Parathyroid adenoma (tissue), 2 donors: Measurements from ENCODE around the gene DSCAML1.

ENCODE experiments used
- H2AFZ ChIP-seq: fragments of 300-600 bp; sonication (generic); one replicate; pipeline ENCODE4 v1.7.0; 2017; ENCODE audit warnings: antibody characterized with exemption, mild to moderate bottlenecking
- H3K27ac ChIP-seq: fragments of 300-600 bp; sonication (generic); one replicate; pipeline ENCODE4 v1.7.0; 2017
- H3K27me3 ChIP-seq: fragments of 300-600 bp; sonication (generic); one replicate; pipeline ENCODE4 v1.7.0; 2017; ENCODE audit warnings: low read length; ENCODE audit not compliant: control insufficient read depth, insufficient read depth
- H3K36me3 ChIP-seq: fragments of 300-600 bp; sonication (generic); one replicate; pipeline ENCODE4 v1.7.0; 2017; ENCODE audit warnings: low read length; ENCODE audit not compliant: control insufficient read depth, insufficient read depth
- H3K4me1 ChIP-seq: fragments of 300-600 bp; sonication (generic); one replicate; pipeline ENCODE4 v1.7.0; 2017; ENCODE audit warnings: control low read depth
- H3K4me2 ChIP-seq: fragments of 300-600 bp; sonication (generic); one replicate; pipeline ENCODE4 v1.7.0; 2017; ENCODE audit warnings: low read length
- H3K4me3 ChIP-seq: fragments of 300-600 bp; sonication (generic); one replicate; pipeline ENCODE4 v1.7.0; 2017; ENCODE audit warnings: low read depth, low read length
- H3K79me2 ChIP-seq: fragments of 300-600 bp; sonication (generic); one replicate; pipeline ENCODE4 v1.7.0; 2017; ENCODE audit warnings: control low read depth
- H3K9ac ChIP-seq: fragments of 300-600 bp; sonication (generic); one replicate; pipeline ENCODE4 v1.7.0; 2017; ENCODE audit warnings: mild to moderate bottlenecking
- H3K9me3 ChIP-seq: fragments of 300-600 bp; sonication (generic); one replicate; pipeline ENCODE4 v1.7.0; 2017; ENCODE audit warnings: low read length; ENCODE audit not compliant: control insufficient read depth
- CTCF ChIP-seq: fragments of 300-600 bp; sonication (generic); IDR thresholded peaks from one replicate; pipeline ENCODE4 v1.7.0; 2017; ENCODE audit warnings: antibody characterized with exemption, mild to moderate bottlenecking
- donor health status: primary hyperparathyroidism.

Gene DSCAML1

GRCh38 chr11:117685566-117685965, 111.5 kb downstream of the DSCAML1 start:
- no peak for TF ChIP-seq CTCF
- no peak overlapping the region for H3K27ac ChIP-seq

GRCh38 chr11:117684731-117685130, 112.3 kb downstream of the DSCAML1 start:
- TF ChIP-seq CTCF: no peak
- no peaks in the 10 kb centered on the region for H3K36me3 ChIP-seq
- no peak overlapping the region for H3K4me2 ChIP-seq
- H3K4me3 ChIP-seq: no peak overlapping the region
- H3K9me3 ChIP-seq: no peaks in the 10 kb centered on the region
- H3K4me1 ChIP-seq: no peaks in the 10 kb centered on the region
- no peak overlapping the region for H2AFZ ChIP-seq
- no peaks in the 10 kb centered on the region for H3K79me2 ChIP-seq
- no peaks in the 10 kb centered on the region for H3K27me3 ChIP-seq
- no peak overlapping the region for H3K9ac ChIP-seq
- H3K27ac ChIP-seq: no peak overlapping the region

More at GRCh38 chr11:117685566-117685965, 111.5 kb downstream of the DSCAML1 start:
- Histone ChIP-seq H3K4me2 (no peak overlapping the region), H3K4me3 (no peak overlapping the region), H3K36me3 (no peaks in the 10 kb centered on the region), H3K9me3 (no peaks in the 10 kb centered on the region), H3K9ac (no peak overlapping the region), H2AFZ (no peak overlapping the region), H3K27me3 (no peaks in the 10 kb centered on the region), H3K4me1 (no peaks in the 10 kb centered on the region), H3K79me2 (no peaks in the 10 kb centered on the region)

GRCh38 chr11:117684111-117684510, 112.9 kb downstream of the DSCAML1 start:
- Histone ChIP-seq H3K9me3 (no peaks in the 10 kb centered on the region), H3K27ac (no peak overlapping the region), H3K4me2 (no peak overlapping the region), H3K9ac (no peak overlapping the region), H3K4me3 (no peak overlapping the region), H3K79me2 (no peaks in the 10 kb centered on the region), H3K36me3 (no peaks in the 10 kb centered on the region), H3K4me1 (no peaks in the 10 kb centered on the region), H3K27me3 (no peaks in the 10 kb centered on the region), H2AFZ (no peak overlapping the region)
- no peak for TF ChIP-seq CTCF

- no peaks in the 10 kb centered on the region for H3K79me2 ChIP-seq
- no peaks in the 10 kb centered on the region for H3K4me1 ChIP-seq
- no peak overlapping the region for H2AFZ ChIP-seq
- H3K4me2 ChIP-seq: no peak overlapping the region
- no peak for TF ChIP-seq CTCF
- no peak overlapping the region for H3K4me3 ChIP-seq
- no peaks in the 10 kb centered on the region for H3K9me3 ChIP-seq
- no peaks in the 10 kb centered on the region for H3K36me3 ChIP-seq
- H3K27me3 ChIP-seq: no peaks in the 10 kb centered on the region
- H3K9ac ChIP-seq: no peak overlapping the region
- H3K27ac ChIP-seq: no peak overlapping the region
Measured at GRCh38 chr11:117681438-117681837, 115.6 kb downstream of the DSCAML1 start.

GRCh38 chr11:117679461-117679860, 117.6 kb downstream of the DSCAML1 start:
- H3K4me3 ChIP-seq: no peak overlapping the region
- no peaks in the 10 kb centered on the region for H3K9me3 ChIP-seq
- H3K27me3 ChIP-seq: no peaks in the 10 kb centered on the region
- H3K79me2 ChIP-seq: no peaks in the 10 kb centered on the region
- H3K27ac ChIP-seq: no peak overlapping the region
- H3K9ac ChIP-seq: no peak overlapping the region
- H2AFZ ChIP-seq: no peak overlapping the region
- TF ChIP-seq CTCF: no peak
- no peaks in the 10 kb centered on the region for H3K4me1 ChIP-seq
- H3K36me3 ChIP-seq: no peaks in the 10 kb centered on the region
- no peak overlapping the region for H3K4me2 ChIP-seq
